SU-DHL-6 (cell line): Measurements from ENCODE around the gene TRAK1.

ENCODE experiments used
- CTCF ChIP-seq: fragments of 200-600 bp; sonication (generic); IDR thresholded peaks from one replicate; pipeline ENCODE4 v1.5.1; 2017; ENCODE audit warnings: antibody characterized with exemption, mild to moderate bottlenecking, low read length, moderate library complexity; ENCODE audit not compliant: insufficient read depth, poor library complexity, severe bottlenecking
- EZH2phosphoT487 ChIP-seq: fragments of 200-600 bp; sonication (generic), shearing (Covaris generic); conservative IDR thresholded peaks from 2 replicates; pipeline ENCODE4 v1.6.1; 2018; ENCODE audit warnings: mild to moderate bottlenecking, antibody characterized with exemption, low read length, moderate library complexity, mixed read lengths

- TF ChIP-seq CTCF: peak; percentile 67
- TF ChIP-seq EZH2phosphoT487: no peak
These were observed 27.7 kb downstream of the TRAK1 start for GRCh38 chr3:42118762-42119361.
